AG09319 (cell line): ENCODE data around the gene EXOC3.

Experiments used
- DNase-seq: peaks from one replicate; pipeline ENCODE4 v3.0.0-alpha.2; 2010; ENCODE audit warnings: low read depth; ENCODE audit errors: extremely low read depth
- TF ChIP-seq, protein P1 (sequence below): IDR thresholded peaks from 2 replicates; pipeline ENCODE4 v1.5.1; 2011; ENCODE audit warnings: low read depth, mild to moderate bottlenecking, inconsistent platforms, low read length, moderate library complexity

Gene EXOC3

GRCh38 chr5:429453-430188 lies 13.4 kb upstream of the EXOC3 start:
- DNase-seq: peak; percentile 70

DNA sequence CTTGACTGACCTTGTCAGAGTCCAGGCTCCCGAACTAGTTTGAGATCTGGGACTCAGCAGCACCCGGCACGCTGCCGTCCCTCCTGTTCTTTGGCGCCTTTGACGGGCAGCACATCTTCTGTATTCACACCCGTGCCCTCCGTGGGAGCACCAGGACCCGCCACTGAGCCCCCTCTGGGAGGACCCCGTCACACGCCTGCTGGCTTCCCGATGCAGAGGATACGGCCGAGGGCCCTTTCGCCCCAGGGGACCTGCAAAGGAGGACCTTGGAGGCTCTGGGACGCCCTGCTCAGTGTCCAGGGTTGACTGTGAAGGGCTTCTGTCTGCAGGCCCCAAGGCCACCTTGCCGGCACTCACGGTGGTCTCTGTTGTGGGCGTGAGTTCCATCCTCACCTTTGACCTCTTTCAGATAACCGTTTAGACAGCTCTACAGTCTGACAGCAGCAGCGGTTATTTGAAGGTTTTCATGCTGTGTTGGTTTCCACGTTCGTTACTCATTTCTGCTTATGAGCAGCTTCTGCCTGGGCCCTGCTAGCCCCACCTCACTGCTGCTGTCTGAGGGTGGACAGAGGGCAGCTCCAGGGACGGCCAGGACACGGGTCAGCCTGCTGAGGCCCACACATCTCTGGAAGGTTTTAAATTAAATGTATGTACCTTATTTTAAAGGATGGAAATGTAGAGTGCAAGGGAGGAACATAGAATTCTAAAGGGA lies 12.6 kb upstream of the EXOC3 start:
- DNase-seq: no peak
- TF ChIP-seq, protein P1, sequence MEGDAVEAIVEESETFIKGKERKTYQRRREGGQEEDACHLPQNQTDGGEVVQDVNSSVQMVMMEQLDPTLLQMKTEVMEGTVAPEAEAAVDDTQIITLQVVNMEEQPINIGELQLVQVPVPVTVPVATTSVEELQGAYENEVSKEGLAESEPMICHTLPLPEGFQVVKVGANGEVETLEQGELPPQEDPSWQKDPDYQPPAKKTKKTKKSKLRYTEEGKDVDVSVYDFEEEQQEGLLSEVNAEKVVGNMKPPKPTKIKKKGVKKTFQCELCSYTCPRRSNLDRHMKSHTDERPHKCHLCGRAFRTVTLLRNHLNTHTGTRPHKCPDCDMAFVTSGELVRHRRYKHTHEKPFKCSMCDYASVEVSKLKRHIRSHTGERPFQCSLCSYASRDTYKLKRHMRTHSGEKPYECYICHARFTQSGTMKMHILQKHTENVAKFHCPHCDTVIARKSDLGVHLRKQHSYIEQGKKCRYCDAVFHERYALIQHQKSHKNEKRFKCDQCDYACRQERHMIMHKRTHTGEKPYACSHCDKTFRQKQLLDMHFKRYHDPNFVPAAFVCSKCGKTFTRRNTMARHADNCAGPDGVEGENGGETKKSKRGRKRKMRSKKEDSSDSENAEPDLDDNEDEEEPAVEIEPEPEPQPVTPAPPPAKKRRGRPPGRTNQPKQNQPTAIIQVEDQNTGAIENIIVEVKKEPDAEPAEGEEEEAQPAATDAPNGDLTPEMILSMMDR: no peak

More at GRCh38 chr5:429453-430188, 13.4 kb upstream of the EXOC3 start:
- TF ChIP-seq, protein P1: no peak

DNA sequence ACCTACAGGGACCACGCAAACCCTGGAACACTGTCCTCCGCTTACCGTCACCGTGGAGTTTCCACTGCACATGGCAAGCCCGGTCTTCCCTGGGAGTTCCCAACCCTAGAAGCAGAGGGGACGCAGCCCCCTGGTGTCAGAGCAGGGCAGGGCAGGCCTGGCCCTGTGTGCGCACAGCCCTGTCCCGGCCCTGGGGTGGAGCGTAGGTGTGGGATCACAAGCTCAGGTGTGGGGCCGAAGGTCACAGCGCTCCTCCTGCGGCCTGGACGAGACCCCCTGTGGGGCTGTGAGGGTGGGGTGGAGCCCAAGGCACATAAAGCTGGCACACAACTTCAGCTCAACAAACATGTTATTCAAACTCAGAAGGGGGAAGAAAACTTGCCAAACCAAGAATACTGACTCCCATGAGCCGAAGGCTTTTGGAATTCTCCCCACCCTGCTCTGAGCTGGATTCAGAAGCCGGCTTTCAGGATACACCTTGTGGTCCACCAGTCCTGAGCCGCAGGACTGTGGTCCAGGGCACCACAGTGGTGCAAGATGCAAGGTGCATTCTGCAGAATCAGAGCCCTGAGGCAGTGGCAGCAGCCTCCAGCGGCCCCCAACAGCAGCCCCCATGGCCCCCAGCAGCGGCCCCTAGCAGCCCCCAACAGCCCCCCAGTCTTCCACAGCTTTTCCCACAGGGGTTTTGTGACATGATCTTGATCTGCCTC lies 11.8 kb upstream of the EXOC3 start:
- DNase-seq: no peak
- TF ChIP-seq, protein P1: peak; percentile 67

DNA sequence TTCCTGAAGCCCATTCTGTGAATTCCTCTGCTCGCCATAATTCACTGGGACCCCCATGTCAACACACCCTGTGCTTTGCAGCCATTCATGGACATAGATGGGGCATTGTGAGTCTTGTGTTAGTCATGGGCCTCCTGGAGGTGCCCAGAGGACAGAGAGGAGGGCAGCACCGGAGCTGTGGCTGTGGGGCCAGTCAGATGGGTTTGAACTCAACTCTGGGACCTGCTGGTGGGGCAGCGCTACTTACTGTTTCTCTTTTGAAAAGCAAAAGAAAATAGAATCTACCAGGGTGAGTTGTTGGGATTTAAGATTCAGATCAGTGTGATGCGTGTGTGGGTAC lies 11.3 kb upstream of the EXOC3 start:
- TF ChIP-seq, protein P1: no peak
- DNase-seq: no peak

DNA sequence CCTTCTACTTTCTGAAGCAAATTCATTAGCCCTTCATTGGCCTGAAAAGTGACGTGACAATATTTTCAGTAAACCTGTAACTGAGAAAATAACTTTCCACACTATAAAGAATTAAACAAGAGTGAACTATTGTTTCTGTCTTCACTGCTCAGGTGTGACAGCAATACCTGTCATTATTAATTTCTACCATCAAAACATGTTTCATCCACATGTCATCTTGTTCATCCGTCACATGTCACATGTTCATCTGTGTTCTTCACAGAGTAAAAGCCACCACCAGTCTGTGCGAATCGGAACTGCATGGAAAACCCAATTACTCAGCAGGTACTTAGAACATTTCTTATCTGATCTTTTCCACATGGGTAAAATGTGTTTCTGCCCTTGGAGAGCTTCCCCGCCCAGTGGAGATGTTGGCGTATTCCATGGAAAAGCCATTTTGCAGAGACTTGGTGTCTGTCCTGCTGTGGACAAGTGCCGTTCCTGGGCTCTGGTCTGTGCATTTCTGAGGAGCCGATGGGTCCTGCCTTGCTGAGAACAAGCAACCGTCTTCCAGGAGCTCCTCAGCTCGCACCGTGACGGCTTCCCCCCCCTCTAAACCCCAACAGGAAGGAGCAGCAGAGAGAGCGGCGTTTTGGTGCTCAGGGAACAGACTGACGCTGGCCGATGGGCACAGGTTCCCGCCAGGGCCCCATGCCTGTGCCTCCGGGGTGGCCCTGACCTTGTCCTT lies 10.6 kb upstream of the EXOC3 start:
- DNase-seq: no peak
- TF ChIP-seq, protein P1: no peak

- no peak for DNase-seq
- TF ChIP-seq, protein P1: no peak
Measured at GRCh38 chr5:432928-433791, 9.8 kb upstream of the EXOC3 start.
